GM12865 (cell line): ENCODE results near the gene ZNF678.

ENCODE experiments used
- DNase-seq: peaks from one replicate; pipeline ENCODE4 v3.0.0; 2010; ENCODE audit warnings: low read depth
- H3K4me3 ChIP-seq: 2 replicates; pipeline ENCODE4 v1.5.1; 2011; ENCODE audit warnings: mild to moderate bottlenecking, low read depth, low read length, control low read depth
- TF ChIP-seq, protein P1 (sequence below): IDR thresholded peaks from 2 replicates; pipeline ENCODE4 v1.5.1; 2011; ENCODE audit warnings: low read length, control low read depth, low read depth, inconsistent platforms; ENCODE audit not compliant: insufficient read depth; ENCODE audit errors: missing control alignments

The ZNF678 gene

DNA sequence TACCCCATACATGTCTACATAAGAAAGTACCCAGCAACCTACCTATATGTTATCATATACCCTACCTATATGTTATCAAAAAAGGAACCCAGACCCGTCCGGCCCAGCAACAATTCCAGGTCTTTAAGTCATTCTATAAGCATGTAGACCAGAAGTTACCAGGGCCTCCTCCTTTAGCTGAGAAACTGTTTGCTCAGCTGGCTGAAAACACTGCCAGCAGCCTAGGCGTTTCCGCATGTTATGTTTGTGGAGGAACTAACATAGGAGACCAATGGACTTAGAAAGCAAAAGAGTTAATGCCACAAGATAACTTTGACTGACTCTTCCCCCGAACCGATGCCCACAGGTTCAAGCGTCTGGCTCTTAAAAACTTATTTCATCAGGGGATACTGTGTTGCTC, 7.1 kb upstream of the ZNF678 start:
- TF ChIP-seq, protein P1, sequence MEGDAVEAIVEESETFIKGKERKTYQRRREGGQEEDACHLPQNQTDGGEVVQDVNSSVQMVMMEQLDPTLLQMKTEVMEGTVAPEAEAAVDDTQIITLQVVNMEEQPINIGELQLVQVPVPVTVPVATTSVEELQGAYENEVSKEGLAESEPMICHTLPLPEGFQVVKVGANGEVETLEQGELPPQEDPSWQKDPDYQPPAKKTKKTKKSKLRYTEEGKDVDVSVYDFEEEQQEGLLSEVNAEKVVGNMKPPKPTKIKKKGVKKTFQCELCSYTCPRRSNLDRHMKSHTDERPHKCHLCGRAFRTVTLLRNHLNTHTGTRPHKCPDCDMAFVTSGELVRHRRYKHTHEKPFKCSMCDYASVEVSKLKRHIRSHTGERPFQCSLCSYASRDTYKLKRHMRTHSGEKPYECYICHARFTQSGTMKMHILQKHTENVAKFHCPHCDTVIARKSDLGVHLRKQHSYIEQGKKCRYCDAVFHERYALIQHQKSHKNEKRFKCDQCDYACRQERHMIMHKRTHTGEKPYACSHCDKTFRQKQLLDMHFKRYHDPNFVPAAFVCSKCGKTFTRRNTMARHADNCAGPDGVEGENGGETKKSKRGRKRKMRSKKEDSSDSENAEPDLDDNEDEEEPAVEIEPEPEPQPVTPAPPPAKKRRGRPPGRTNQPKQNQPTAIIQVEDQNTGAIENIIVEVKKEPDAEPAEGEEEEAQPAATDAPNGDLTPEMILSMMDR: no peak
- DNase-seq: no peak
- no peak overlapping the region for H3K4me3 ChIP-seq

DNA sequence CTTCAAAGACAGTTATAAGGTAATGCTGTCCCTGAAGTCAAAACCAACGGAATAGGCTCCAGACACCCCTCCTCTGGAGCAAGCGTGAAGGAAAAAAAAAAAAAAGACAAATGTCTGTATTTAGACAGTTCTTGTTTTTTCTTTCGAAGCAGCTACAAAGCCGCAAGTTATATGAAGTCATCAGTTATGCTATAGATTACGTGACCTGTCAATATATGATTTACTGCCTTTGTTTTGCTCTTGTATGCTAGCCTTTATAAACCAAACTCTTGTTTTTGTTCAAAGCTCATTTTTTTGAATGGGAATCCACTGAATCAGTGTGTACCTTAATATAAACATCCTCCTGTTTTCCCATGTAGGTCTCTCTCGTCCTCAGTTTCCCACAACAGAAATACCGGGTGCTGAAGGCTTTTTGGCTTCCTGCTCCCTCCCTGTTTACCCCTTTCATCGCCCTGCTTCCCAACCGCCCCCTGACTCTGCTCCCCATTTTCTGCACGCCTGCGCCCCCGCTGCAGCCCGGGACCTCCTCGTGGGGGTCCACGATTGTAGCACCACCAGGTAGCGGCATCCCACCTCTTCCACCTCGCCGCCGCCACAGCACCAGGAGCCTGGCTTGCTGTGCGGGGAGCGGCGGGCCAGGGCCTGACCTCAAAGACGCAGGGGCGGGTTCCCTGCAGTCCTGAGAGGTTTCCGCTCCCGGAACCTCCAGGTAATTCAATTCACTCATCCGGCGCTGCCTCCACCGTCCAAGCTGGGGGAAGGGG, 5.2 kb upstream of the ZNF678 start:
- DNase-seq: no peak
- no peak overlapping the region for H3K4me3 ChIP-seq
- TF ChIP-seq, protein P1: no peak

DNA sequence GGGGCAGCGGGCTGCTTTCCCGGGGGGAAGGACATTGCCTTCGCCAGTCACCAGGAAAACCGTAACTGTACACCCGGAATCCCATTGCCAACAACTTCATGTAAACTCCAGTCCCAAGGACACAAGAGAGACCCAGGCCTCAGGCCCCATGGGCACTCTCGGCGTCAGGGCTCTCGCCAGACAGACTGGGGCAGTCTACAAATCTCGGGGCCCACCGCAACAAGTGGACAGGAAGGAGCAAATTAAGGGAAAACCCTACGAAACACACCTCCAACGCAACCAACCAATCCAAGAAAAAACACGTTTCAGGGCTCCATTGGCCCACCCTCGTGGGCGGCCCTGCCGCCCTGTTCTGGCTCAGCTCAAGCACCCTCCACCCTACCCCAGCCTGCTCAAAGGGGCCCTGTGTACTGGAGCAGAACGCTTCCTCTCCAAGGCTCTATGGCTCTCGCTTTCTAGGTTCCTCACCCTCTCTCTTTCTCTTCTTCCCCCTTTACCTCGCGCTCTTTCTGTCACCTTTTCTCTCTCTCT, 4.6 kb upstream of the ZNF678 start:
- DNase-seq: no peak
- TF ChIP-seq, protein P1: no peak
- no peak overlapping the region for H3K4me3 ChIP-seq

DNA sequence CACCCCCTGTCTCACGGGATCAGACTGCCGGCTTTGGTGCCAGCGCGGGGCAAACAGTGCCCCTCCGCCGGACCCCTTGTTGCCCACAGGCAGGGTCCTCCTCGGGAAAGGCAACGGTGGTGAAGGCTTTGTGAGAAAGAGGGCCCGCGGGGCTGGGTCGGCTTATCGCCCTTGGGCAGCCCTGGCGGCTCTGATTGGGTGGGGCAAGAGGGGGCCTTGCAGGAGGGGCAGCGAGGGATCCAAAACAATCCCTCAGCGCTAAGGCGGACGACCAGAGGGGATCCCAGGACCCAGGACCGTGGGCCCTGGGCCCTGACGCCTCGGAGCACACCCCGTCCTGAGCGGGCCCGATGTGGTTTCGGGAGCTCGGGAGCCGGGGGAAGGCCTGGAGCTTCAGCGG, 3.9 kb upstream of the ZNF678 start:
- TF ChIP-seq, protein P1: no peak
- H3K4me3 ChIP-seq: no peak overlapping the region
- DNase-seq: no peak

DNA sequence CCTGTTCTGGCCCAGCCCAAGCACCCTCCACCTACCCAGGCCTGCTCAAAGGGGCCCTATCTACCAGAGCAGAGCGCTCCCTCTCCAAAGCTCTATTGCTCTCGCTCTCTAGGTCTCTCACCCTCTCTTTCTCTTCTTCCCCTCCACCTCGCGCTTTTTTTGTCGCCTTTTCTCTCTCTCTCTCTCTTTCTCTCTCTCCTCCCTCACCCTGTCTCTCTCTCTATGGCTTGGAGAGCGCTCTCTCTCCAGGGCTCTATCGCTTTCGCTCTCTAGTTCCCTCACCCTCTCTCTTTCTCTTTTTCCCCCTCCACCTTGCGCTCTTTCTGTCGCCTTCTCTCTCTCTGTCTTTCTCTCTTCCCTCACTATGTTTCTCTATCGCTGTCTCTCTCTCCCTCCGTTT, 3.4 kb upstream of the ZNF678 start:
- TF ChIP-seq, protein P1: no peak
- no peak for DNase-seq
- H3K4me3 ChIP-seq: no peak overlapping the region

DNA sequence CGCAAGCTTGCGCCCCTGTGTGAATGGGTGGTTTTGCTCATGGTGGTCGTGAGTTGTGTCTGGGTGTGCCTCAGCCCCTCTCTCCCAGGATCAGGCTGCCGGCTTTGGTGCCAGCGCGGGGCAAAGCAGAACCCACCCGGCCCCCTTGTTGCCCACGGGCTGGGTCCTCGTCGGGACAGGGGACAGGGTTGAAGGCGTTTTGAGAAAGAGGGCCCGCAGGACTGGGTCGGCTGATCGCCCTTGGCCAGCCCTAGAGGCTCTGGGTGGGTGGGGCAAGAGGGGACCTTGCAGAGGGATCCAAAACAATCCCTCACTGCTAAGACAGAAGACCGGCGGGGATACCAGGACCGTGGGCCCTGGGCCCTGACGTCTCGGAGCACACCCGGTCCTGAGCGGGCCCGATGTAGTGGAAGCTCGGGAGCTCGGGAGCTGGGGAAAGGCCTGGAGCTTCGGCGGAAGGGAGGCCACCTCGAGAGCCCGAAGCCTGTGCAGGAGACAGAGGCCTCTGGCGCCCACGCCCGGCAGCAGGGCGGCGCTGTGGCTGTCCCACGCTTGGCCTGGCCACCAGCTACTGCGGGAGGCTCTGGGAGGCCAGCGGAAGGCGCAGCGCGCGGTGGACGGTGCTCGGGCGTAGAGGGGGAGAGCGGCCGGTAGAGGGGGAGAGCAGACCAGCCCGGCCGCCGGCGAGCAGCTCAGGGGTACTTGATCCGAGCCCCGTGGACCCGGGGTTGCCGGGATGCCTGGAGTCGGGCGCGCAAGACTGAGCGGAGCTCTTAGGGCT, 2.8 kb upstream of the ZNF678 start:
- no peak overlapping the region for H3K4me3 ChIP-seq
- no peak for DNase-seq
- TF ChIP-seq, protein P1: no peak
